Measurements from ENCODE around the gene SIN3A.

The SIN3A gene

DNA sequence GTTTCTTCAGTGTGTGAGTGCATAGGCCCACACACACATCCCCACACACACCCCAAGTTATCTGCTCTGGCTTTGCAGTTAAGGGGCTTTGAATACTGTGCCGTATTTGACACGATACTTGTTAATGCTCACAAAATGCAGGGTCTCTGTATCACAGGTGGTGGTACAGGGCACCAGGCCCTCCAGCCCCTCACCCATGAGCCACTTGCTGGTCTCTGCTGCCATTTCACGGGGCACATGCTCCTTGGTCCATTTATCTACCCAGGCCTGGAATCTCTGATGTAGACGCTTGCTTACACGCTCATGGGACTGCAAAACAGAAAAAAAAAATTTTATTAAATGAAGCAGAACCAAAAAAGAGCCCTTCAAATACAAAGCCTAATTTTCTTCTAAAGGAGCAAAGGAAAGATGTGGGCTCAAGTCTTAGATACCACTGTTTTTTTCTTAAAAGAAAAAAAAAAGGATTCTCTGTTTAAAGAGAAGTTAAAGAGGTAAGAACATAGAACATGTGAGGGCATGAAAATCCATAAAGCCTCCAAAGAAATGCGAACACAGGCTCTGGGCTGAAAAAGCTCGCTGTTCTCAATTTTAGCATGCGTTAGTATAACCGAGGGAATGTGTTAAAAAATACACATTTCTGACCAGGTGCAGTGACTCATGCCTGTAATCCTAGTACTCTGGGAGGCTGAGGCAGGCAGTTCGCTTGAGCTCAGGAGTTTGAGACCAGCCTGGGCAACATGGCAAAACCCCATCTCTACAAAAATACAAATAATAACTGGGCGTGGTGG is 79.4 kb downstream of the SIN3A start:
- no peaks in the 10 kb centered on the region for H3F3A ChIP-seq (ENCODE audit: low read depth)
- H3K36me3 ChIP-seq (ENCODE audit: insufficient read depth, low read length) = peaks cover 73% of the 10 kb centered on the region
- no peak overlapping the region for H2AFZ ChIP-seq (ENCODE audit: low read length)
- H3K4me2 ChIP-seq (ENCODE audit: low read depth, low read length, poor library complexity, severe bottlenecking) = no peak overlapping the region
- H3K4me3 ChIP-seq (ENCODE audit: low read length, poor library complexity, severe bottlenecking) = no peak overlapping the region
- H3K9ac ChIP-seq (ENCODE audit: low read depth, low read length, poor library complexity, severe bottlenecking) = no peak overlapping the region
- H3K9me3 ChIP-seq (ENCODE audit: insufficient read depth, low read depth, low read length) = no peaks in the 10 kb centered on the region
- H4K20me1 ChIP-seq (ENCODE audit: insufficient read depth, low read length, poor library complexity, severe bottlenecking) = no peaks in the 10 kb centered on the region
- peaks cover 14% of the 10 kb centered on the region for H3K4me1 ChIP-seq (ENCODE audit: insufficient read depth, low read length, poor library complexity, severe bottlenecking)
- no peaks in the 10 kb centered on the region for H3K27me3 ChIP-seq (ENCODE audit: insufficient read depth, low read length, poor library complexity, severe bottlenecking)
- TF ChIP-seq EZH2phosphoT487 (IDR thresholded peaks at IDR 0.05; ENCODE audit: borderline replicate concordance) = no peak
- TF ChIP-seq, protein P1, sequence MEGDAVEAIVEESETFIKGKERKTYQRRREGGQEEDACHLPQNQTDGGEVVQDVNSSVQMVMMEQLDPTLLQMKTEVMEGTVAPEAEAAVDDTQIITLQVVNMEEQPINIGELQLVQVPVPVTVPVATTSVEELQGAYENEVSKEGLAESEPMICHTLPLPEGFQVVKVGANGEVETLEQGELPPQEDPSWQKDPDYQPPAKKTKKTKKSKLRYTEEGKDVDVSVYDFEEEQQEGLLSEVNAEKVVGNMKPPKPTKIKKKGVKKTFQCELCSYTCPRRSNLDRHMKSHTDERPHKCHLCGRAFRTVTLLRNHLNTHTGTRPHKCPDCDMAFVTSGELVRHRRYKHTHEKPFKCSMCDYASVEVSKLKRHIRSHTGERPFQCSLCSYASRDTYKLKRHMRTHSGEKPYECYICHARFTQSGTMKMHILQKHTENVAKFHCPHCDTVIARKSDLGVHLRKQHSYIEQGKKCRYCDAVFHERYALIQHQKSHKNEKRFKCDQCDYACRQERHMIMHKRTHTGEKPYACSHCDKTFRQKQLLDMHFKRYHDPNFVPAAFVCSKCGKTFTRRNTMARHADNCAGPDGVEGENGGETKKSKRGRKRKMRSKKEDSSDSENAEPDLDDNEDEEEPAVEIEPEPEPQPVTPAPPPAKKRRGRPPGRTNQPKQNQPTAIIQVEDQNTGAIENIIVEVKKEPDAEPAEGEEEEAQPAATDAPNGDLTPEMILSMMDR (conservative IDR thresholded peaks at IDR 0.05; ENCODE audit: low read length) = no peak
- peaks cover 16% of the 10 kb centered on the region for H3K79me2 ChIP-seq (ENCODE audit: insufficient read depth, low read length)
- no peaks in the 10 kb centered on the region for H3K9me2 ChIP-seq (replicated peaks; ENCODE audit: low read depth, low read length)

DNA sequence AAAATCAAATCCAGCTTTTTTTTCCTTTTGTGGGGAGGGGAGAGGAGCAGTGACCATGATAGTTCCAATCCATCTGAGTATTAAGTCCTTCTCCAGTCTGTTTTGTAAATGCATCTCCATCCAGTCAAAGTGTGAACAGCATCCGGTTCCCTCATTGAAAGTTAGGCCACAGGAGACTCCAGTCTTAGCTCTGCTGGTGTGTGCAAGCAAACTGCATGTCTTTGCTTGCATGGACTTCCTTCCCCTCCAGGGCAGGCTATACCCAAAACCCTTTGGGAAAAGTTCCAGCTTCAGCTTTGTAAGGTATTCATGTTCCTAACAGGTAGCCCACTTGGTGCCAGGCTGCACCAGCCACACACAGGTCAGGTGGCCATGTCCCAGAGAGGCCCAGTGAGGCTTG is 80.0 kb downstream of the SIN3A start:
- Histone ChIP-seq H2AFZ (ENCODE audit: low read length) (no peak overlapping the region), H3K4me2 (ENCODE audit: low read depth, low read length, poor library complexity, severe bottlenecking) (no peak overlapping the region), H3K9ac (ENCODE audit: low read depth, low read length, poor library complexity, severe bottlenecking) (no peak overlapping the region), H3K9me3 (ENCODE audit: insufficient read depth, low read depth, low read length) (no peaks in the 10 kb centered on the region), H3K79me2 (ENCODE audit: insufficient read depth, low read length) (peaks cover 22% of the 10 kb centered on the region), H3K27me3 (ENCODE audit: insufficient read depth, low read length, poor library complexity, severe bottlenecking) (no peaks in the 10 kb centered on the region), H3K36me3 (ENCODE audit: insufficient read depth, low read length) (peaks cover 67% of the 10 kb centered on the region), H3K4me1 (ENCODE audit: insufficient read depth, low read length, poor library complexity, severe bottlenecking) (peaks cover 17% of the 10 kb centered on the region), H4K20me1 (ENCODE audit: insufficient read depth, low read length, poor library complexity, severe bottlenecking) (no peaks in the 10 kb centered on the region), H3K4me3 (ENCODE audit: low read length, poor library complexity, severe bottlenecking) (no peak overlapping the region), H3F3A (ENCODE audit: low read depth) (no peaks in the 10 kb centered on the region), H3K9me2 (replicated peaks; ENCODE audit: low read depth, low read length) (no peaks in the 10 kb centered on the region)
- TF ChIP-seq EZH2phosphoT487 (IDR thresholded peaks at IDR 0.05; ENCODE audit: borderline replicate concordance) = no peak
- TF ChIP-seq, protein P1 (conservative IDR thresholded peaks at IDR 0.05; ENCODE audit: low read length) = no peak

DNA sequence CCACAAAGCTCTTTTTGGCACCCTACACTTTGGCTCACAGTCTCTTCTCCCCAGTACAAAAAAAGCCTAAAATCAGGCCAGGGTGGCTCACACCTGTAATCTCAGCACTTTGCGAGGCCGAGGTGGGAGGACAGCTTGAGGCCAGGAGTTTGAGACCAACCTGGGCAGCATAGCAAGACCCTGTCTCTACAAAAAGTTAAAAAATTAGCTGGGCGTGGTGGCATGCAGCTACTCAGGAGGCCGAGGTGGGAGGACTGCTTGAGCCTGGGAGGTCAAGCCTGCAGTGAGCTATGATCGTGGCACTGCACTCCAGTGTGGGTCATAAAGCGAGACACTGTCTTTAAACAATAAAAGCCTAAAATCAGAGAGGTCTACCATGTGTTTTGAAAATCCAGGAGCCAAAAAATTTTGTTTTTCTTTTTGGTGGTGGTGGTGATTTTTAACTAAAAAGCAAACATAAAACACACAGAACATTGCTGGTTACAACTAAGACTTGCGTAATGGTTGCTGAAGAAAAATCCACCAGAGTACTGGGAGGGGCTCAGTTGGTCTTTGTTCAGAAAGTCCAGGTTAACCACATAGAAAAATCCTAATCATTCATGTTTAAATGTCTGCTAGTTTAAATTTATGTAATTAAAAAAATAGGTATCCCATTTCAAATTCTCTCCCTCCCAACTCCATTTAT is 81.5 kb downstream of the SIN3A start:
- H3K36me3 ChIP-seq (ENCODE audit: insufficient read depth, low read length) = peaks cover 56% of the 10 kb centered on the region
- peaks cover 17% of the 10 kb centered on the region for H3K4me1 ChIP-seq (ENCODE audit: insufficient read depth, low read length, poor library complexity, severe bottlenecking)
- H3K79me2 ChIP-seq (ENCODE audit: insufficient read depth, low read length) = peaks cover 24% of the 10 kb centered on the region
- no peaks in the 10 kb centered on the region for H3F3A ChIP-seq (ENCODE audit: low read depth)
- no peaks in the 10 kb centered on the region for H4K20me1 ChIP-seq (ENCODE audit: insufficient read depth, low read length, poor library complexity, severe bottlenecking)
- no peaks in the 10 kb centered on the region for H3K27me3 ChIP-seq (ENCODE audit: insufficient read depth, low read length, poor library complexity, severe bottlenecking)
- no peak for TF ChIP-seq EZH2phosphoT487 (IDR thresholded peaks at IDR 0.05; ENCODE audit: borderline replicate concordance)
- TF ChIP-seq, protein P1 (conservative IDR thresholded peaks at IDR 0.05; ENCODE audit: low read length) = no peak
- H3K9ac ChIP-seq (ENCODE audit: low read depth, low read length, poor library complexity, severe bottlenecking) = no peak overlapping the region
- H3K9me3 ChIP-seq (ENCODE audit: insufficient read depth, low read depth, low read length) = no peaks in the 10 kb centered on the region
- H3K4me2 ChIP-seq (ENCODE audit: low read depth, low read length, poor library complexity, severe bottlenecking) = no peak overlapping the region
- H3K4me3 ChIP-seq (ENCODE audit: low read length, poor library complexity, severe bottlenecking) = no peak overlapping the region
- H3K9me2 ChIP-seq (replicated peaks; ENCODE audit: low read depth, low read length) = no peaks in the 10 kb centered on the region
- no peak overlapping the region for H2AFZ ChIP-seq (ENCODE audit: low read length)

All from Loucy (cell line).